ENCODE results near the gene C1orf198.

DNA sequence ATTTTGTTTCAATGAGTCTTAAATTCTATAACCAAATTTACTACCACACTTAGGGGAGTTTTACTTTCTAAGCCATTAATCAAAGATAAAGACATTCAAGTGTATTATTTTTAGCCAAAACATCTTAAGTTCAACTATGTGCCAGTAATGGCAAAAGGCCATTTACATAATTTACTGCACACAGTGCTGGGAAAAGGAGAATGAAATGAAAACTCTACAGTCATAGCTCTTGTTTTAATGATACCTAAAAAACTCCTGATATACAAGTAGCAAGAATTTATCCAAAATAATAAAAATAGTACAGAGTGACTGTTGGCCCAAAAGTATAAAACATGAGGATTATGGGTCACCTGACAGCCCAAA, 42.4 kb upstream of the C1orf198 start:
- TF ChIP-seq, protein P1, sequence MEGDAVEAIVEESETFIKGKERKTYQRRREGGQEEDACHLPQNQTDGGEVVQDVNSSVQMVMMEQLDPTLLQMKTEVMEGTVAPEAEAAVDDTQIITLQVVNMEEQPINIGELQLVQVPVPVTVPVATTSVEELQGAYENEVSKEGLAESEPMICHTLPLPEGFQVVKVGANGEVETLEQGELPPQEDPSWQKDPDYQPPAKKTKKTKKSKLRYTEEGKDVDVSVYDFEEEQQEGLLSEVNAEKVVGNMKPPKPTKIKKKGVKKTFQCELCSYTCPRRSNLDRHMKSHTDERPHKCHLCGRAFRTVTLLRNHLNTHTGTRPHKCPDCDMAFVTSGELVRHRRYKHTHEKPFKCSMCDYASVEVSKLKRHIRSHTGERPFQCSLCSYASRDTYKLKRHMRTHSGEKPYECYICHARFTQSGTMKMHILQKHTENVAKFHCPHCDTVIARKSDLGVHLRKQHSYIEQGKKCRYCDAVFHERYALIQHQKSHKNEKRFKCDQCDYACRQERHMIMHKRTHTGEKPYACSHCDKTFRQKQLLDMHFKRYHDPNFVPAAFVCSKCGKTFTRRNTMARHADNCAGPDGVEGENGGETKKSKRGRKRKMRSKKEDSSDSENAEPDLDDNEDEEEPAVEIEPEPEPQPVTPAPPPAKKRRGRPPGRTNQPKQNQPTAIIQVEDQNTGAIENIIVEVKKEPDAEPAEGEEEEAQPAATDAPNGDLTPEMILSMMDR (optimal IDR thresholded peaks at IDR 0.05 in 1 of 3, IDR thresholded peaks at IDR 0.05 in 1 of 3, conservative IDR thresholded peaks at IDR 0.05 in 1 of 3; ENCODE audit: extremely low read depth in 1 of 3, insufficient read depth in 2 of 3, low read length in 3 of 3): no peak
- TF ChIP-seq EZH2 (IDR thresholded peaks at IDR 0.05; ENCODE audit: low read length): no peak

Measured in keratinocyte (primary cell).